Measurements from ENCODE around the gene TMED1.

TMED1 gene

GRCh38 chr19:10854350-10855089 lies 18.5 kb upstream of the TMED1 start:
- H3K27me3 ChIP-seq, result no peaks in the 10 kb centered on the region
- DNase-seq, result no peak
- no peak for TF ChIP-seq CTCF (IDR thresholded peaks at IDR 0.05; ENCODE audit: low read depth, low read length)

GRCh38 chr19:10852941-10853340 lies 16.9 kb upstream of the TMED1 start:
- no peak overlapping the region for H3K4me3 ChIP-seq (ENCODE audit: low read depth, low read length)
- H3K4me1 ChIP-seq, result no peaks in the 10 kb centered on the region
- no peak for TF ChIP-seq CTCF (IDR thresholded peaks at IDR 0.05; ENCODE audit: low read depth, low read length)
- no peaks in the 10 kb centered on the region for H3K9me3 ChIP-seq
- no peak for DNase-seq
- H3K36me3 ChIP-seq, result no peaks in the 10 kb centered on the region
- H3K27me3 ChIP-seq, result no peaks in the 10 kb centered on the region

More at GRCh38 chr19:10854350-10855089, 18.5 kb upstream of the TMED1 start:
- H3K4me1 ChIP-seq, result no peaks in the 10 kb centered on the region
- H3K4me3 ChIP-seq (ENCODE audit: low read depth, low read length), result no peak overlapping the region
- H3K36me3 ChIP-seq, result no peaks in the 10 kb centered on the region
- H3K9me3 ChIP-seq, result no peaks in the 10 kb centered on the region

- TF ChIP-seq CTCF (IDR thresholded peaks at IDR 0.05; ENCODE audit: low read depth, low read length), result no peak
- no peak overlapping the region for H3K4me3 ChIP-seq (ENCODE audit: low read depth, low read length)
- no peaks in the 10 kb centered on the region for H3K9me3 ChIP-seq
- H3K27me3 ChIP-seq, result no peaks in the 10 kb centered on the region
- no peak for DNase-seq
- H3K36me3 ChIP-seq, result no peaks in the 10 kb centered on the region
- no peaks in the 10 kb centered on the region for H3K4me1 ChIP-seq
Observed at GRCh38 chr19:10852098-10852800, 16.2 kb upstream of the TMED1 start.

GRCh38 chr19:10850631-10851030 lies 14.6 kb upstream of the TMED1 start:
- Histone ChIP-seq H3K4me1 (no peaks in the 10 kb centered on the region), H3K36me3 (no peaks in the 10 kb centered on the region), H3K4me3 (ENCODE audit: low read depth, low read length) (no peak overlapping the region), H3K9me3 (no peaks in the 10 kb centered on the region; the same call in 1 of the 2 replicates), H3K27me3 (no peaks in the 10 kb centered on the region)
- TF ChIP-seq CTCF (IDR thresholded peaks at IDR 0.05; ENCODE audit: low read depth, low read length), result no peak
- no peak for DNase-seq

GRCh38 chr19:10848230-10848856 lies 12.3 kb upstream of the TMED1 start, which contains the start of gene C19orf38:
Gene C19orf38, plus strand, starts transcription at chr19:10848415. Its CDS starts 94 bp downstream, at chr19:10848509.
- TF ChIP-seq CTCF (IDR thresholded peaks at IDR 0.05; ENCODE audit: low read depth, low read length), result no peak
- H3K9me3 ChIP-seq, result no peaks in the 10 kb centered on the region; the same call in 1 of the 2 replicates
- no peak within 1 kb of the TSS for H3K4me3 ChIP-seq (ENCODE audit: low read depth, low read length)
- no peak for DNase-seq
- no peaks in the 10 kb centered on the region for H3K36me3 ChIP-seq
- no peaks in the 10 kb centered on the region for H3K27me3 ChIP-seq
- H3K4me1 ChIP-seq, result no peaks in the 10 kb centered on the region
